ENCODE results near the gene TBK1.

TBK1 gene

GRCh38 chr12:64450057-64450640 lies 1.8 kb upstream of the TBK1 start:
- TF ChIP-seq REST (IDR thresholded peaks at IDR 0.05; ENCODE audit: insufficient read depth in 1 of 2, low read depth in 2 of 2, low read length in 2 of 2) = no peak
- TF ChIP-seq FOXP2 (optimal IDR thresholded peaks at IDR 0.05; ENCODE audit: borderline replicate concordance, extremely low read depth, extremely low read length, insufficient read depth) = no peak
- TF ChIP-seq POLR2AphosphoS5 (IDR thresholded peaks at IDR 0.05; ENCODE audit: low read depth, low read length) = no peak
- TF ChIP-seq SIN3A (IDR thresholded peaks at IDR 0.05; ENCODE audit: borderline replicate concordance, insufficient read depth, low read length) = no peak
- no peak for TF ChIP-seq TAF1 (IDR thresholded peaks at IDR 0.05; ENCODE audit: borderline replicate concordance, insufficient read depth, low read length)

DNA sequence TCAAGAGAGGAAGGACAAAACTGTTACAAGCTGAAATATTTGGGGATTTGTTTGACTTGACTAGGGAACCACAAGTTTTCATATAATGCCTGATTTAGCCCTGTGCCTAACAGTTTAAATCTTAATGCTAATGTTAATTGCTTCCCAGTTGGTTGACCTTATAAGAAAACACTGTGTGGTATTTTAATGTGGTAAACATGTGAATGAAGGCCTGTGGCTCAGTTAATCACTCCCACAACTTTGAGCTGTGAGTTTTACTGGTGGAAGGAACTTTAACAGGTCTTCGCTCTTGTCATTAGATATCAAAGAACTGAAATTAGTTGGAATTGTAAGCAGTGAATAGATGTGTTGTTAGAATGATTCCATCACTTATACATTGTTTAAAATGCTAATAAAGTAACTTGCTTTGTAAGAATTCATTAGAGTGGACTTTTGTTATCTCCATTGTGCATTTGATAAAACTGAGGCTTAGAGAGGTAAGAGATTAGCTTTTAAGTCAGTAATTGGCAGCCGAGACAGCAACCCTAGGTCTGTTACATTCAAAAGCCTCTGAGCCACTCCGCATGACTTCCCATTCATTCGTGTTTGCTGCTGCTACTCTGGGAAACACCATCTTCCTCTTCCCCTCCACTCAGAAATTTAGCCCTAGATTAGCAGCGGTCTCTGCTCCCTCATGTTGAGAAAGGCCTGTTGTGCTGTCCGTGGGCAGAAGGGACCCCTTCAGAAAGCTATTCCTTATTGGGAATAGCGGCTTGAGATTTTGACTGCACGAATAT lies 1.0 kb upstream of the TBK1 start:
- no peak for TF ChIP-seq TAF1 (IDR thresholded peaks at IDR 0.05; ENCODE audit: borderline replicate concordance, insufficient read depth, low read length)
- TF ChIP-seq FOXP2 (optimal IDR thresholded peaks at IDR 0.05; ENCODE audit: borderline replicate concordance, extremely low read depth, extremely low read length, insufficient read depth) = no peak
- no peak for TF ChIP-seq REST (IDR thresholded peaks at IDR 0.05; ENCODE audit: insufficient read depth in 1 of 2, low read depth in 2 of 2, low read length in 2 of 2)
- TF ChIP-seq SIN3A (IDR thresholded peaks at IDR 0.05; ENCODE audit: borderline replicate concordance, insufficient read depth, low read length) = no peak
- TF ChIP-seq POLR2AphosphoS5 (IDR thresholded peaks at IDR 0.05; ENCODE audit: low read depth, low read length) = no peak; the same call in 1 of the 2 replicates

DNA sequence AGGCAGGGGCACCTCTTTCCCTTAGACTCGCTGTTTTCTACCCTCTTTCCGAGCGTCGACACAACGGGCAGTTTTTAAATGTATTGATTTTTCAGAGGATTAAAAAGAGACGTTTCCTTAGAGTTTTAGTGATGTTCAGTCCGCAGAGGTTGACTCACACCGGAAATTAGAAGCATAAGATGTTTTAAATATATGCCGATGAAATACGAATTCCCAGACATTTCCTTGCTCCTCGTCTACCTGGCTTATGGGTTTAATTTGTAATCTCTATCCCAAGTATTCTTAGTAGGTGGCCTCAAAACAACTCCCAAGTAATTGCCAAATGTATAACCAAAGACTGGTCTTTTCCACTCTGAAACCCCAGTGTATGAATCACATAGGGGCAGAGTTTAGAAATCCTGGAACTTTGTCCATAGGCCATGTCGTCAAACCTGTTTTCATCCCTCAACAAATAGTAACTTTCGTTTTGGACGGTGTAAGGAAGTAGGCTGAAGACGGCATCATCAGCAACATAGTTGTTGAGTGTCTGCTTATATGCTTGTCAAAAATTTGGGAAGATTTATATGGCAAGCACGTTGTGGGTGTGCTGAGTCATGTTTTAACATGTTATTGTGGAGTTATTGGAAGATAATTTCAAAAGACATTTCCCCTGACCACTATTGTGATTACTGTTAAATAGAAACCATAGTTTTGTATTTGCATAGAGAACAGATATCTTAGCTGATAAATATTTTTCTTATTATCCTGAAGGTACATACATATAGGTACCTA lies 824 bp downstream of the TBK1 start:
- TF ChIP-seq TAF1 (IDR thresholded peaks at IDR 0.05; ENCODE audit: borderline replicate concordance, insufficient read depth, low read length) (no peak), FOXP2 (optimal IDR thresholded peaks at IDR 0.05; ENCODE audit: borderline replicate concordance, extremely low read depth, extremely low read length, insufficient read depth) (no peak), SIN3A (IDR thresholded peaks at IDR 0.05; ENCODE audit: borderline replicate concordance, insufficient read depth, low read length) (no peak), POLR2AphosphoS5 (IDR thresholded peaks at IDR 0.05; ENCODE audit: low read depth, low read length) (no peak), REST (IDR thresholded peaks at IDR 0.05; ENCODE audit: insufficient read depth in 1 of 2, low read depth in 2 of 2, low read length in 2 of 2) (no peak)

DNA sequence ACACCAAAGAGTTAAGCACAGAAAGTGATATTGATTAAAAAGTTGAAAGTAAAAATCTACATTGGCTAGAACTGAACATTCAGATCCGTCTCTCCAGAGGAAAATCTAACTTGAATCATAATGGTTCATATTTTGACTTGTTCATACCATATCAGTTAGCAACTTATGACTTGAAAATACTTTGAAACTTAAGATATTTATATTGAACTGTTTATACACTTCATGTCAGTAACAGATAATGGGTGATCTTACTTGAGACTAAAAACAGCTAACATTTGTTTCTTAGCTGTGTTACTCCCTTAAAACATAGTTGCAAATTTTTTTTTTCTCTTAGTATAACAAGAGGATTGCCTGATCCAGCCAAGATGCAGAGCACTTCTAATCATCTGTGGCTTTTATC lies 3.6 kb downstream of the TBK1 start:
- TF ChIP-seq FOXP2 (optimal IDR thresholded peaks at IDR 0.05; ENCODE audit: borderline replicate concordance, extremely low read depth, extremely low read length, insufficient read depth) = no peak
- no peak for TF ChIP-seq TAF1 (IDR thresholded peaks at IDR 0.05; ENCODE audit: borderline replicate concordance, insufficient read depth, low read length)
- TF ChIP-seq REST (IDR thresholded peaks at IDR 0.05; ENCODE audit: insufficient read depth in 1 of 2, low read depth in 2 of 2, low read length in 2 of 2) = no peak
- no peak for TF ChIP-seq POLR2AphosphoS5 (IDR thresholded peaks at IDR 0.05; ENCODE audit: low read depth, low read length)
- TF ChIP-seq SIN3A (IDR thresholded peaks at IDR 0.05; ENCODE audit: borderline replicate concordance, insufficient read depth, low read length) = no peak
